ENCODE results near the gene RPS6KA2.

GRCh38 chr6:166589337-166589731 is 37.7 kb downstream of the RPS6KA2 start:
- no peak for TF ChIP-seq CTCF (IDR thresholded peaks at IDR 0.05)
- TF ChIP-seq POLR2A (IDR thresholded peaks at IDR 0.05), result no peak
- TF ChIP-seq EP300 (IDR thresholded peaks at IDR 0.05), result no peak

Data from gastroesophageal sphincter (tissue), 3 donors.